Skeletal muscle tissue (tissue), 5 donors: Measurements from ENCODE around the gene FAM83G. TPM values are rescaled to one million over a fixed set of nuclear protein-coding genes. Genes with fewer than 3 reads are reported as not detected.
"Not testable (repeated sequence)": the region's sequence is repeated elsewhere in the genome, so short reads cannot be mapped to it uniquely, and the experiment has no call there.

Experiments
- H3K27ac ChIP-seq: one replicate; pipeline ENCODE4 v1.7.0; 2013; ENCODE audit warnings: mild to moderate bottlenecking, low read depth, low read length, inconsistent platforms
- H3K27me3 ChIP-seq, 3 donors: one replicate each; pipeline ENCODE4 v1.7.0; 2013; ENCODE audit warnings: low read length in 3 of 3; ENCODE audit not compliant: control insufficient read depth in 3 of 3, insufficient read depth in 3 of 3
- H3K36me3 ChIP-seq, 3 donors: one replicate each; pipeline ENCODE4 v1.7.0; 2013; ENCODE audit warnings: low read length in 3 of 3; ENCODE audit not compliant: control insufficient read depth in 3 of 3, insufficient read depth in 3 of 3
- H3K4me1 ChIP-seq, 3 donors: one replicate each; pipeline ENCODE4 v1.7.0; 2013; ENCODE audit warnings: low read length in 3 of 3, mild to moderate bottlenecking in 3 of 3; ENCODE audit not compliant: control insufficient read depth in 3 of 3, insufficient read depth in 3 of 3
- H3K4me3 ChIP-seq, 3 donors: one replicate each; pipeline ENCODE4 v1.7.0; 2013; ENCODE audit warnings: low read length in 3 of 3
- H3K9ac ChIP-seq, 3 donors: one replicate each; pipeline ENCODE4 v1.7.0; 2013; ENCODE audit warnings: low read length in 3 of 3, mild to moderate bottlenecking in 3 of 3, moderate library complexity in 2 of 3, low read depth in 1 of 3
- H3K9me3 ChIP-seq, 3 donors: one replicate each; pipeline ENCODE4 v1.7.0; 2013; ENCODE audit warnings: low read length in 3 of 3; ENCODE audit not compliant: control insufficient read depth in 3 of 3
- small RNA-seq: library from RNA; depleted of rRNA; stranded (forward); fragments of <200 nt; gene quantifications from one replicate; pipeline ENCODE3, GENCODE V24; 2014
- total RNA-seq: library from RNA; depleted of rRNA; stranded (reverse); fragments of >200 nt; gene quantifications from one replicate; pipeline ENCODE4 v1.2.3, GENCODE V29; 2014
- donor health status: Osteomylitis.

Gene FAM83G
- total RNA-seq, 1 donor from 2014 or later: 0.52 TPM

GRCh38 chr17:18925187-18925586 lies 79.4 kb downstream of the FAM83G start:
- H3K36me3 ChIP-seq: peaks cover 11 to 16% (median 11%) of the 10 kb centered on the region in 3 donors
- H3K4me1 ChIP-seq: peaks cover 0 to 4% (median 2%) of the 10 kb centered on the region in 3 donors
- no peaks in the 10 kb centered on the region for H3K27me3 ChIP-seq
- no peak overlapping the region for H3K4me3 ChIP-seq
- H3K27ac ChIP-seq: no peak overlapping the region
- no peaks in the 10 kb centered on the region for H3K9me3 ChIP-seq
- no peak overlapping the region for H3K9ac ChIP-seq

GRCh38 chr17:18922596-18922995 lies 82.0 kb downstream of the FAM83G start:
- not testable (repeated sequence) for H3K27ac ChIP-seq

GRCh38 chr17:18921912-18922451 lies 82.6 kb downstream of the FAM83G start:
- Histone ChIP-seq H3K36me3 (peaks cover 0 to 6% (median 4%) of the 10 kb centered on the region in 3 donors), H3K4me1 (peaks cover 0 to 4% (median 2%) of the 10 kb centered on the region in 3 donors), H3K4me3 (no peak overlapping the region), H3K9me3 (no peaks in the 10 kb centered on the region), H3K27ac (no peak overlapping the region), H3K9ac (no peak overlapping the region), H3K27me3 (no peaks in the 10 kb centered on the region)

More at GRCh38 chr17:18922596-18922995, 82.0 kb downstream of the FAM83G start:
- not testable (repeated sequence) for H3K4me1 ChIP-seq, H3K9me3 ChIP-seq, H3K9ac ChIP-seq, H3K36me3 ChIP-seq, H3K4me3 ChIP-seq, H3K27me3 ChIP-seq

- Histone ChIP-seq H3K36me3 (peaks cover under 1 to 5% (median 2%) of the 10 kb centered on the region in 3 donors), H3K27ac (no peak overlapping the region), H3K27me3 (no peaks in the 10 kb centered on the region), H3K4me3 (no peak overlapping the region), H3K4me1 (peaks cover 0 to 4% (median 2%) of the 10 kb centered on the region in 3 donors), H3K9ac (no peak overlapping the region), H3K9me3 (no peaks in the 10 kb centered on the region)
These were observed 83.1 kb downstream of the FAM83G start for GRCh38 chr17:18921485-18921884.

GRCh38 chr17:18920911-18921441 lies 83.6 kb downstream of the FAM83G start:
- no peaks in the 10 kb centered on the region for H3K9me3 ChIP-seq
- peaks cover 0 to 4% (median 2%) of the 10 kb centered on the region in 3 donors for H3K4me1 ChIP-seq
- H3K27me3 ChIP-seq: no peaks in the 10 kb centered on the region
- H3K27ac ChIP-seq: no peak overlapping the region
- no peak overlapping the region for H3K9ac ChIP-seq
- H3K4me3 ChIP-seq: no peak overlapping the region
- peaks cover 1 to 7% (median 2%) of the 10 kb centered on the region in 3 donors for H3K36me3 ChIP-seq

GRCh38 chr17:18919963-18920362 lies 84.6 kb downstream of the FAM83G start:
- Histone ChIP-seq H3K27ac (no peak overlapping the region), H3K4me3 (no peak overlapping the region), H3K27me3 (no peaks in the 10 kb centered on the region)

More at GRCh38 chr17:18919963-18920362, 84.6 kb downstream of the FAM83G start:
- peaks cover 0 to 4% (median 2%) of the 10 kb centered on the region in 3 donors for H3K4me1 ChIP-seq
- H3K9me3 ChIP-seq: no peaks in the 10 kb centered on the region
- peaks cover 4 to 13% (median 6%) of the 10 kb centered on the region in 3 donors for H3K36me3 ChIP-seq
- H3K9ac ChIP-seq: no peak overlapping the region

Small RNAs within 50 kb of the gene (small RNA-seq; reads per million reads assigned to genes)
- not detected for gene AC090286.3
- not detected for gene RF00324

Other genes with a start within 250 kb of the FAM83G start
- gene TVP23B, start 223.6 kb downstream of the FAM83G start, total RNA-seq: 24.5 TPM
- gene PRPSAP2, start 146.6 kb downstream of the FAM83G start, total RNA-seq: 40.7 TPM
- not detected for gene SLC5A10, start 52.6 kb downstream of the FAM83G start, total RNA-seq
- gene GRAP, start 42.2 kb upstream of the FAM83G start, total RNA-seq: 6.3 TPM
- 0.52 TPM for gene GRAPL, start 122.8 kb upstream of the FAM83G start, total RNA-seq
- gene EPN2, start 232.6 kb upstream of the FAM83G start, total RNA-seq: 18.3 TPM